ELR (cell line): ENCODE measurements around the gene ANKS1B.

Experiments
- DNase-seq: peaks from one replicate; pipeline ENCODE4 v3.0.0-alpha.2; 2015; ENCODE audit warnings: low read depth

The ANKS1B gene

DNA sequence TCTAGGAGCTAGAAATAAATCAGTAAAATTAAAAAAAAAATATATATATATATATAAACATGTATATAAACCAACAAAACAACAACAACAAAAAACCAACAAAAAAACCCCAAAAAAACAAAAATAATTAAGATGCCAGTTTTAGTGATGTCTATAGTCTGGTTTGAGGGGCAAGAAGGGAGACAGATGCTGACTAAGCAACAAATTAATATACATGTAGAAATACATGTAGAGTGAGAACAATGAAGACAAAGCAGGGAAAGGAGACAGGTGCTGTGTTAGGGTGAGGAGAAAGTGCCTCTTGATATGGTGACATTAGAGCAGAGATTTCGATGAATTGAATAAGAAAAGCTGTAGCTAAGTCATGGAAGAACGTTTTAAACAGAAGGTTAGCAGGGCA is 861.8 kb downstream of the ANKS1B start:
- DNase-seq = no peak

- no peak for DNase-seq
Observed at GRCh38 chr12:99122496-99122895, 862.2 kb downstream of the ANKS1B start.

GRCh38 chr12:99121546-99121945 is 863.2 kb downstream of the ANKS1B start:
- DNase-seq = no peak

DNA sequence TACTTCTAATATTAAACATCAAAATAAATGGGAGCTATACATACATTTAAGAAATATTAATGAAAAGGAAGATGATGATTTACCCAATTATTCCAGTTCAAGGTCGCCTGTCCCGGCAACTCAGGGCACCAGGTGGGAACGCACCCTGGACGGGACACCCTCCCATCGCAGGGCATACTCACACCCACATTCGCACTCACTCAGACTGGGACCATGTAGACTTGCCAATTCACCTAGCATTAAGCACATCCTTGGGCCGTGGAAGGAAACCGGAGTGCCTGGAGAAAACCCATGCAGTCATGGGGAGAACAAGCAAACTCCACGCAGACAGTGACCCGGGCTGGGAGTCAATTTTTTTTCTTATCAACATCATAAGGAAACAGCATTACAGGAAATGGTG is 864.8 kb downstream of the ANKS1B start:
- no peak for DNase-seq

DNA sequence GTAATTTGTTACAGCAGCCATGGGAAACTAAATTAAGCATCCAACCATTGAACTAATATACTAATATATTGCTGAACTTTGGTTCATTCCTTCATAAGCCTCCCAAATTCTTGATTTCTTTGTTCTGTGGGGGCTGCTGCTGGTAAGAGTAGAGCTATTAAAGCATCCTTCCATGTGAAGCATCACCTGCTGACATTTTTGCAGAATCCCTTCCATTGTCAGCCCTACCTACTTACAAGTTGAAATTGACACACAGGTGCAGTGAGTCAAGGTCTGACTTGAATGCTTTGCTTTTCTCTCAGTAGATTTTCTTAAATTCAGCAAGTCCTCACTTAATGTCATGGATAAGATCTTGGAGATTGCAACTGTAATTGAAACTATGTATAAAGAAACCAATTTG is 865.3 kb downstream of the ANKS1B start:
- no peak for DNase-seq

DNA sequence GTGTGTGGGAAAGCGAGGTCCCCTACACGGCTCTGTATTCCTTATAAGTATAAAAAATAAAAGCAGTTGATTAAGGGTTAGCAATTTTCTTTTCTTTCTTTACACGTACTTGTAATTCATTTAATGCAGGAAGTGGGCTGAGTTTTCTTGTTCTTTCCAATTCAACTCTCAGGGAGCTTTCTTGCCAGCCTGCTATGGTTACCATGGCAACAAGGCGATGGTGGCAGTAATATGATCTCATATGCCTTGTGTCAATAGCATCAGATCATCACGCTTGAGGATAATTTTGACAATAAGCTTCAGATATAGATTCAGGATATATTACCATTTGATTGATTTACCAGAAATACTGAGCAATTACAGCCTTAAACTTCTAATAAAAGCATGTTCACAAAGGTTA is 873.1 kb downstream of the ANKS1B start:
- no peak for DNase-seq

- DNase-seq = no peak
Observed at GRCh38 chr12:99110868-99111267, 873.9 kb downstream of the ANKS1B start.

- no peak for DNase-seq
Observed at GRCh38 chr12:99110212-99110611, 874.5 kb downstream of the ANKS1B start.

GRCh38 chr12:99108924-99109323 is 875.8 kb downstream of the ANKS1B start:
- no peak for DNase-seq

DNA sequence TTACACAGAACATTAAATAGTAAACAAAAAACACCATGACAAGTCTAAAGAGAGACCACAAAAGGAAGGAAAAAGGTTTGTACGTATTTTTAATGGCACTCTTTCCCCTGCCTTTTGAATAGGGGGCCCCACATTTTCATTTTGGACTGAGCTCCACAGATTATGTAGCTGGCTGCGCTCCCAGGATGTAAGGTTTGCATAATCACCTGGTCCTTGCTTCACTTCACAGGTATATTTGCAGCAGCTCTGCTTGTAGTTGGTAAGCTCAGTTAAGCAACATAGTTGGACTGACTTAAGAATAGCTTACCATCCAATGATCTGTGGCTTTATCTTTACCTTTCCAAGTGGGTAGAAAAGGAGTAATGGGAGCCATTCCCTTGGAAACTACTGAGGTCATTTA is 885.0 kb downstream of the ANKS1B start:
- no peak for DNase-seq

GRCh38 chr12:99097171-99097570 is 887.6 kb downstream of the ANKS1B start:
- DNase-seq = no peak

DNA sequence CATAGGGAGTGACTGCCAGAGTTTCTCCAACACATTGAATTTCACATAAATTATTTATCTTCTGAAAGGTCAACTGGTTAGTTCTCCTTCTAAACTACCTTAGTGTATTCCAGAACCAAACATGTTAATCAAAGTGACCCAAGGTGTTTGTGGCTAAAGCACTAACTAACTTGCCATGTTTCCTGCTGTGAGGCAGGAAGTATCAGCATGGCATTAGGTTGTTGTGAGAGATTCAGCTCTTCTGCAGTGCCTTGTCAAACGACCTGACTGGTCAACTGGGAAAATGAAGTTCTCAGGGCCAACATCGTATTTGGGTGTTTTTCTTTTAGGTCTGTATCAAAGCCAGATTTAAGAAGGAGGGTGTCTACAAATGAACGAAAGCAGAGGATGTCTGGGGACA is 891.6 kb downstream of the ANKS1B start:
- no peak for DNase-seq

DNA sequence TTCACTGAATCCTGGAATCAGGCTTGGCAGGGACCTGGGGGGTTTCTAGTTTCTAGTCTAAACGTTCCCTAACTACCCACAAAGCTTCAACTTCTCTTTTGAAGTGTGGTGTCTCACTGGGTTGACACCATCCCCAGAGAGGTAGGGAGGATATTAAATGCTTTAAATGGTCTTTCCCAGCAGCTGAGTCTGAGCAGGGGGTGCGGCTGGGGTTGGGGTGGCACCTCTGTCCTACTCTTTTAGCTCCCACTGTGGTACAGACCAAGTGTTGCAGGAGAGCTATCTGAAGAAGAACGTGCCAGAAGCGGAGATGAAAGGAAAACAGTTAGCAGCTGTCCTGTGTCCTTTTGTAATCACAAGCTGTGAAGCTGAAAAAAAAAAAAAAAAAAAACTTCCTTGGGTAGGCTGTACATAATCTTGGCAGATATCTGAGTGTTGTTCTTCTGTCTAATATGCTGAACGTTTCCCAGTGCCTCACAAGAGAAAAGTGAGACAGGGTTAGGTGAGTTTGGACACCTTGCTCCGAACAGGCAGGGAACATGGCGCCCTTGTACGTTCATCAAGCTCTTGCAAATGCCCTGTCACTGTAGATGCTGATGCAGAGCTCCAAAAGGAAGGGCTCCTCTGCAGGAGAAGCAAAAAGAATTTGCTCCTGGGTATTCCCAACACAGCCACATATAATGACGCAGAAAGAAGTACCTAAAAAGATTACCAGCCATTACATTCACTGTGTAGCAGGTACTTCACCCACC is 892.5 kb downstream of the ANKS1B start:
- no peak for DNase-seq

DNA sequence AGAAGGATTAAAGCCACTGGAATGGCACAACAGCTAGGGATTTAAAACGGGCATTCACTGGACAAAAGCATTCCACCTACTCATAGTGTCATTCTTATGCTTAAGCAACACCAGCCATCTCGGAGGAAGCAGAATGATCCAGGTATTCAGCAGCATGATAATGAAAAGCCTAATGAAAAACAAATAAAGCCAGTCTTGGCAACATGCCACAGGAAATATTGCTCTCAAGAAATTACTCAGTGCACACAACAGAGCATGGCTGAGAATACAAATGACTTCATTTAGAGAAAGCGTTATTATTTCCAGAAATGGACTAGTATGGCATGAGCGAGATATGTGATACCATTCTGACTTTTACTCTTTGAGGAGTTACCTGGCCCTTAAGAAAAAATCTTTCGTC is 897.5 kb downstream of the ANKS1B start:
- DNase-seq = no peak

DNA sequence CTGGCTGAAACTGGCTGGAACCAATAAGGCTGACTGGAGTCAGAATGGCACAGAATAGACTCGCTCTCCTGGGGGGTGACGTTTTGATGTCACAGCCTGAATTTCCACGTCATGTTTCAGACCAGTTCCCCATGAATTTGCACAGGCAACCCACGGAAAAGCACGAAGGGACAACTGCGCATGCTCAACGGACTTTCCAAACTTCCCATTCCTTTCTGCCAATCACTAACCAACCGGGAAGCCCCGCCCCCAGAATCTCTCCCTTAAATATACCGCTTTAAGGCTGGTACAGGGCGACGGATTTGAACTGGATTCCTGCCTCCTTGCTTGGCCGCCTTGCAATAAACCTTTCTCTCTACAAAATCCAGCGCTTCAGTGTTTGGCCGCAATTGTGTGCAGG is 904.9 kb downstream of the ANKS1B start:
- no peak for DNase-seq

- no peak for DNase-seq
Observed at GRCh38 chr12:99068993-99069747, 915.6 kb downstream of the ANKS1B start.

- no peak for DNase-seq
Observed at GRCh38 chr12:99067171-99067785, 917.5 kb downstream of the ANKS1B start.

DNA sequence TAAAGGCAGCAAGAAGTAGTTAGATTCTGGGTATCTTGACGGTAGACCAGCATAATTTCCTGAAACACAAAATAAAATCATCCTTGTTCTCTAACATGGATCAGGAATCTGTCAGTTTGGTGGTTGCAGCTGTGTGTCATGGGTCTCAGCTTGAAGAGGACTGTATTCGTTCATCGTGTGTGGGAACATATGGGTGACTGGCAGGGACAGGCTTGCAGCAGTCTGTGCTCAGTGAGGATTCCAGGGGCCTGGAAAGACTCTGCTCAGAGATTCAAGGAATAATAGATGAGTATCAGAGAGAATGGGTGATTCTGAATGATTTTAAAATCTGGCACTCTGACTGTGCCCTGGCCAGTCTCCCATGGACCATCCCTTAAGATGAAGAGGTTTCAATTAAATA is 918.0 kb downstream of the ANKS1B start:
- DNase-seq = no peak

- DNase-seq = no peak
Observed at GRCh38 chr12:99063182-99063581, 921.6 kb downstream of the ANKS1B start.

DNA sequence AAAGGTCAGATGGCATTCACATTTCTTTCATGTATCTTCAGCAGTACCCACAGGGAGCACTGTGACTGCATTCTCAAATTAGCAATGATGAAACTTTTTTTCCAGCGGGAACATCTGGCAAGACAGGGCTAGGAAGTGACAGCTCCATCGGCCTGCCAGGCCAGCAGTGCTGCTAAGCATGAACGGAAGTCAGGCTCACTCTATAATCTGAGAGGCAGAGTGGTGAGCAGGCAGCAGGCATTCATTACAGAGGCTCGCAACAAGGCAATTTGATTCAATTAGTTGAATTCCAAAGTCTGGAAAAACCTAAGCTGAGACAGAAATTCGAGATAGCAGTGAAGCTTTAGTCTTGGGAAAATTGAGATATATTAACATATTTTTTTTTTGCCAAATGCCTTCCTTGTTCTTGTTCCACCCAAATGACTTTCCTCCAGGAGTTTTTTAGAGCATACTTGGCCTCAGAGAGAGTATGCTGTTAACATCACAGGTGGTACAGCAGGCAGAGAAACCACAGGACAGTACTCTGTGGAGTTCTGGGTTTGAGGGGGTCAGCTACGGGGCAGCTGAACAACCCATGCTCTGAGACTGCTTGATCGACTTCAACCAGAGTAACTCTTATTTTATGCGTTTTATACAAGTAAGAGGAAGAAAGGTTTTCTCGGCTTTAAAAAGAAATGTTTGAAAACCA is 924.8 kb downstream of the ANKS1B start:
- DNase-seq = no peak

GRCh38 chr12:99057670-99058069 is 927.1 kb downstream of the ANKS1B start:
- DNase-seq = no peak

- DNase-seq = no peak
Observed at GRCh38 chr12:99056186-99056585, 928.5 kb downstream of the ANKS1B start.

- DNase-seq = no peak
Observed at GRCh38 chr12:99055299-99055698, 929.4 kb downstream of the ANKS1B start.
